Activated CD8-positive, alpha-beta memory T cell treated with anti-CD3 and anti-CD28 coated beads for 36 hours (primary cell): Measurements from ENCODE around the gene CUX1. TPM values are rescaled to one million over a fixed set of nuclear protein-coding genes. Genes with fewer than 3 reads are reported as not detected.

Experiments used
- CTCF ChIA-PET: fragments of 350-600 bp; sonication (Branson Sonifier 250); formaldehyde crosslinking; loops from one replicate; lab custom pipeline; 2021; ENCODE audit warnings: antibody characterized with exemption; lab: Charles Lee
- POLR2A ChIA-PET: fragments of 350-600 bp; sonication (Branson Sonifier 250); formaldehyde crosslinking; loops from one replicate; lab custom pipeline; 2021; ENCODE audit warnings: antibody characterized with exemption; lab: Charles Lee
- total RNA-seq, 2 experiments: library from RNA; stranded (reverse); gene quantifications; one replicate each; pipeline ENCODE4 v1.2.3, GENCODE V29; 2021

Gene CUX1
- total RNA-seq, 2 experiments from 2014 or later, result 21.1 to 23.2 TPM

GRCh38 chr7:102264367-102264891 is 447.0 kb downstream of the CUX1 start:
- POLR2A ChIA-PET, result no interaction called here

GRCh38 chr7:102266541-102266940 is 449.1 kb downstream of the CUX1 start:
- POLR2A ChIA-PET, result no interaction called here
- CTCF ChIA-PET, result no interaction called here

More at GRCh38 chr7:102264367-102264891, 447.0 kb downstream of the CUX1 start:
- CTCF ChIA-PET, result no interaction called here

GRCh38 chr7:102268635-102269034 is 451.2 kb downstream of the CUX1 start:
- CTCF ChIA-PET, result no interaction called here

GRCh38 chr7:102270178-102270887 is 452.9 kb downstream of the CUX1 start:
- ChIA-PET CTCF (interaction anchor here (0.8 to 3.9 kb wide), 5 partner anchors 152 to 730 kb away, joined by 3 to 17 read pairs (median 3); no protein-coding TSS in a partner anchor), POLR2A (no interaction called here)

More at GRCh38 chr7:102268635-102269034, 451.2 kb downstream of the CUX1 start:
- POLR2A ChIA-PET, result no interaction called here

- CTCF ChIA-PET, result interaction anchor here (0.6 to 3.9 kb wide), 4 partner anchors 669 to 783 kb away, joined by 3 to 17 read pairs (median 5); no protein-coding TSS in a partner anchor
- POLR2A ChIA-PET, result no interaction called here
These were observed 453.9 kb downstream of the CUX1 start for GRCh38 chr7:102271158-102271798.

GRCh38 chr7:102272075-102272916 is 454.9 kb downstream of the CUX1 start:
- POLR2A ChIA-PET, result no interaction called here
- CTCF ChIA-PET, result interaction anchor here (0.5 to 3.9 kb wide), 7 partner anchors 12 to 1001 kb away, joined by 3 to 17 read pairs (median 4); no protein-coding TSS in a partner anchor

- POLR2A ChIA-PET, result no interaction called here
- CTCF ChIA-PET, result interaction anchor here (0.5 to 3.9 kb wide), 8 partner anchors 13 to 1002 kb away, joined by 3 to 17 read pairs (median 4); no protein-coding TSS in a partner anchor
These were observed 455.7 kb downstream of the CUX1 start for GRCh38 chr7:102272917-102273748.

- POLR2A ChIA-PET, result no interaction called here
- CTCF ChIA-PET, result interaction anchor here (0.8 to 1.6 kb wide), 3 partner anchors 14 to 726 kb away, joined by 3 read pairs; no protein-coding TSS in a partner anchor
These were observed 456.6 kb downstream of the CUX1 start for GRCh38 chr7:102273749-102274712.

GRCh38 chr7:102275123-102275703 is 457.8 kb downstream of the CUX1 start:
- ChIA-PET CTCF (interaction anchor here (1.5 kb wide), 1 partner anchor 737 kb away, joined by 3 read pairs; no protein-coding TSS in a partner anchor), POLR2A (no interaction called here)

- POLR2A ChIA-PET, result interaction anchor here (0.6 kb wide), 3 partner anchors 15 to 127 kb away, joined by 3 to 8 read pairs (median 4); no protein-coding TSS in a partner anchor
- CTCF ChIA-PET, result interaction anchor here (2.2 kb wide), 1 partner anchor 108 kb away, joined by 7 read pairs; no protein-coding TSS in a partner anchor
These were observed 460.5 kb downstream of the CUX1 start for GRCh38 chr7:102277901-102278300.

GRCh38 chr7:102279537-102280400 is 462.3 kb downstream of the CUX1 start:
- CTCF ChIA-PET, result interaction anchor here (0.7 to 2.2 kb wide), 10 partner anchors 10 to 736 kb away, joined by 3 to 7 read pairs (median 4); no protein-coding TSS in a partner anchor
- POLR2A ChIA-PET, result no interaction called here

- CTCF ChIA-PET, result interaction anchor here (0.8 to 1.3 kb wide), 4 partner anchors 18 to 113 kb away, joined by 3 to 6 read pairs (median 4); no protein-coding TSS in a partner anchor
- POLR2A ChIA-PET, result no interaction called here
These were observed 463.1 kb downstream of the CUX1 start for GRCh38 chr7:102280521-102280920.

- POLR2A ChIA-PET, result no interaction called here
- CTCF ChIA-PET, result interaction anchor here (0.6 to 1.3 kb wide), 2 partner anchors 11 to 25 kb away, joined by 3 to 4 read pairs; no protein-coding TSS in a partner anchor
These were observed 464.4 kb downstream of the CUX1 start for GRCh38 chr7:102281785-102282184.

- ChIA-PET POLR2A (no interaction called here), CTCF (interaction anchor here (0.6 to 0.9 kb wide), 2 partner anchors 10 to 569 kb away, joined by 3 to 4 read pairs; no protein-coding TSS in a partner anchor)
These were observed 465.3 kb downstream of the CUX1 start for GRCh38 chr7:102282465-102283362.
